ENCODE measurements around the gene HIP1. TPM values are rescaled to one million over a fixed set of nuclear protein-coding genes. Genes with fewer than 3 reads are reported as not detected.
"Not testable (repeated sequence)": the region's sequence is repeated elsewhere in the genome, so short reads cannot be mapped to it uniquely, and the experiment has no call there.

The HIP1 gene
- polyA plus RNA-seq, 2 of the 4 experiments (the other 2 are of a cell fraction), result 17.3 to 33.4 TPM

GRCh38 chr7:75604408-75604807 lies 134.3 kb downstream of the HIP1 start:
- Histone ChIP-seq H3K4me2 (no peak overlapping the region), H3K27ac (no peak overlapping the region), H3K4me3 (no peak overlapping the region), H3K9me3 (no peaks in the 10 kb centered on the region), H3K4me1 (no peaks in the 10 kb centered on the region)
- 82% methylated on average over 3 of the region's 3 CpGs for WGBS (ENCODE audit: missing lambda C conversion rate)
- ChIA-PET POLR2A (no interaction called here), CTCF (interaction anchor here (0.6 to 1.4 kb wide), 3 partner anchors 11 to 28 kb away, joined by 3 to 4 read pairs (median 3); no protein-coding TSS in a partner anchor)
- FAIRE-seq (no peak), DNase-seq (ENCODE audit: low read depth in 1 of 2, low spot score in 1 of 2) (no peak), ATAC-seq (no peak)
- TF ChIP-seq JUN (IDR thresholded peaks at IDR 0.05) (no peak), REST (IDR thresholded peaks at IDR 0.05) (no peak), HMGXB4 (CRISPR knock-in tag; IDR thresholded peaks at IDR 0.05; ENCODE audit: borderline replicate concordance) (no peak), ATOH8 (CRISPR knock-in tag; IDR thresholded peaks at IDR 0.05; ENCODE audit: low read depth) (no peak), JUNB (IDR thresholded peaks at IDR 0.05) (no peak), NR3C1 (IDR thresholded peaks at IDR 0.05) (no peak), POLR2A (IDR thresholded peaks at IDR 0.05; ENCODE audit: low read length) (no peak), RNF2 (IDR thresholded peaks at IDR 0.05; ENCODE audit: borderline replicate concordance, low read depth) (no peak), MAX (IDR thresholded peaks at IDR 0.05) (no peak), MAZ (IDR thresholded peaks at IDR 0.05; ENCODE audit: borderline replicate concordance, low read depth, low read length) (no peak), RFX5 (IDR thresholded peaks at IDR 0.05) (no peak), POLR2AphosphoS2 (conservative IDR thresholded peaks at IDR 0.05; ENCODE audit: low read length) (no peak), USF2 (IDR thresholded peaks at IDR 0.05) (no peak), RCOR1 (IDR thresholded peaks at IDR 0.05; ENCODE audit: low read depth, low read length) (no peak), BHLHE40 (IDR thresholded peaks at IDR 0.05; ENCODE audit: low read depth, low read length) (no peak), FOXS1 (CRISPR knock-in tag; IDR thresholded peaks at IDR 0.05) (no peak), SREBF2 (IDR thresholded peaks at IDR 0.05) (no peak)

- CTCF ChIA-PET; H3K4me2 ChIP-seq; H3K4me1 ChIP-seq; POLR2A ChIA-PET; H3K9me3 ChIP-seq; H3K27ac ChIP-seq; H3K4me3 ChIP-seq; FAIRE-seq; TF ChIP-seq FOSL2 (IDR thresholded peaks at IDR 0.05): not testable (repeated sequence)
- peak; percentile 54 for TF ChIP-seq FOSL2 (CRISPR knock-in tag; IDR thresholded peaks at IDR 0.05)
- DNase-seq (ENCODE audit: low read depth in 1 of 2, low spot score in 1 of 2), result peak in 1 of 2 experiments; percentile 54
- peak in 1 of 2 experiments; percentile 49; a peak in 2 of 6 replicates for ATAC-seq
- WGBS (ENCODE audit: missing lambda C conversion rate), result 41% methylated on average over 9 of the region's 9 CpGs
Measured at GRCh38 chr7:75602831-75603230, 135.9 kb downstream of the HIP1 start.
